ENCODE measurements around the gene MMP14.

GRCh38 chr14:22885975-22886374 is 49.6 kb downstream of the MMP14 start:
- TF ChIP-seq CTCF (IDR thresholded peaks at IDR 0.05; ENCODE audit: poor library complexity) (no peak), EZH2 (IDR thresholded peaks at IDR 0.05; ENCODE audit: borderline replicate concordance) (no peak), EZH2phosphoT487 (IDR thresholded peaks at IDR 0.05; ENCODE audit: low read depth, severe bottlenecking, unreplicated experiment) (no peak)

All from hepatocyte (in vitro differentiated cells).